ENCODE measurements around the gene PREP.
"Not testable (repeated sequence)": the region's sequence is repeated elsewhere in the genome, so short reads cannot be mapped to it uniquely, and the experiment has no call there.

PREP gene

GRCh38 chr6:105270511-105270910 lies 132.4 kb downstream of the PREP start:
- no peak for DNase-seq (ENCODE audit: low read depth in 2 of 2)

- no peak for DNase-seq (ENCODE audit: low read depth in 2 of 2)
Observed at GRCh38 chr6:105269390-105269789, 133.5 kb downstream of the PREP start.

- DNase-seq (ENCODE audit: low read depth in 2 of 2), result no peak
Observed at GRCh38 chr6:105263685-105264610, 138.9 kb downstream of the PREP start.

- DNase-seq (ENCODE audit: low read depth in 2 of 2), result no peak
Observed at GRCh38 chr6:105259913-105260889, 142.7 kb downstream of the PREP start.

GRCh38 chr6:105258816-105259215 lies 144.1 kb downstream of the PREP start:
- no peak for DNase-seq (ENCODE audit: low read depth in 2 of 2)

- DNase-seq (ENCODE audit: low read depth in 2 of 2), result no peak
Observed at GRCh38 chr6:105257340-105257739, 145.5 kb downstream of the PREP start.

- no peak for DNase-seq (ENCODE audit: low read depth in 2 of 2)
Observed at GRCh38 chr6:105256619-105257018, 146.3 kb downstream of the PREP start.

GRCh38 chr6:105253787-105254186 lies 149.1 kb downstream of the PREP start:
- no peak for DNase-seq (ENCODE audit: low read depth in 2 of 2)

GRCh38 chr6:105251689-105252088 lies 151.2 kb downstream of the PREP start:
- no peak for DNase-seq (ENCODE audit: low read depth in 2 of 2)

GRCh38 chr6:105250533-105250932 lies 152.3 kb downstream of the PREP start:
- DNase-seq (ENCODE audit: low read depth in 2 of 2), result no peak

- no peak for DNase-seq (ENCODE audit: low read depth in 2 of 2)
Observed at GRCh38 chr6:105243487-105243886, 159.4 kb downstream of the PREP start.

- no peak for DNase-seq (ENCODE audit: low read depth in 2 of 2)
Observed at GRCh38 chr6:105235155-105235554, 167.7 kb downstream of the PREP start.

- DNase-seq (ENCODE audit: low read depth in 2 of 2), result not testable (repeated sequence)
Observed at GRCh38 chr6:105231771-105232170, 171.1 kb downstream of the PREP start.
